ENCODE results near the gene GBGT1.
"Not testable (repeated sequence)": the region's sequence is repeated elsewhere in the genome, so short reads cannot be mapped to it uniquely, and the experiment has no call there.

The GBGT1 gene

DNA sequence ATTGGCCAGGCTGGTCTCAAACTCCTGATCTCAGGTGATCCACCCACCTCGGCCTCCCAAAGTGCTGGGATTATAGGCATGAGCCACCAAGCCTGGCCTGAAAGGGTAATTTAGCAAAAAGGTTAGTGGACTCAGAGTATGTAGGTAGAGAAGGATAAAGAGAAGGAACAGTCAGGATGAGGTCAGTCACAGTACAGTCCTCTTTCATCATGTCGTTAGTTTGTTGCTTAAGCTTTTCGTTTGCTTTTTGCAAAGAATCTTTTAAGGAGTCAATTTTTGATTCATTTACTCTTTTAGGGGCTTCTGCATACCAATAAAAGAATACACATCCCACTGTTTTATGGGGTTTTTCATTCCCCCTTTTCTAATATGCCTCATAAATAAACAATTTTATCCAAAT lies 17.8 kb upstream of the GBGT1 start:
- Mint-ChIP-seq H3K27me3 (peaks cover 28% of the 10 kb centered on the region), H3K4me1 (ENCODE audit: low read depth) (peaks cover 29% of the 10 kb centered on the region), H3K9me3 (no peaks in the 10 kb centered on the region), H3K36me3 (ENCODE audit: low read depth) (no peaks in the 10 kb centered on the region), H3K27ac (no peak overlapping the region), H3K4me3 (no peak overlapping the region)

DNA sequence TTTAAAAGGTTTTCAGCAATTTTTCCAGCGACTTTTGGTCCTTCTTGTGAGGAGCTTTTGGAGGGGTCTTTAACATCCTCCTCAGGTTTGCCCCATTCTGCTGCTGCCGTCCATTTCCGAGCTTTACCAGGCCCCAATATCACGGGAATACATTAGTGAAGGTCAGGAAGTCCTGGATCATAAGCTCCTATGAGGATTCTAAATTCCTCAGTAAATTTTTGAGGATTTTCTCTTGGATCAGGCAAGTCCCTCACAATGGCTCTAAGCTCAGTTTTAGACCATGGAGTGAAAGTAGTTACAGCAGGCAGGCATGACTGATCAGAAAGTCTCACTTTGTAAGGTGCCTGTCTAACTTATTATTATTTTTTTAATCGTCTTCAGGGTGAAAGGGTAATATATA lies 17.2 kb upstream of the GBGT1 start:
- Mint-ChIP-seq H3K9me3 (no peaks in the 10 kb centered on the region), H3K4me3 (no peak overlapping the region), H3K36me3 (ENCODE audit: low read depth) (no peaks in the 10 kb centered on the region), H3K27ac (no peak overlapping the region), H3K27me3 (peaks cover 28% of the 10 kb centered on the region), H3K4me1 (ENCODE audit: low read depth) (peaks cover 25% of the 10 kb centered on the region)

DNA sequence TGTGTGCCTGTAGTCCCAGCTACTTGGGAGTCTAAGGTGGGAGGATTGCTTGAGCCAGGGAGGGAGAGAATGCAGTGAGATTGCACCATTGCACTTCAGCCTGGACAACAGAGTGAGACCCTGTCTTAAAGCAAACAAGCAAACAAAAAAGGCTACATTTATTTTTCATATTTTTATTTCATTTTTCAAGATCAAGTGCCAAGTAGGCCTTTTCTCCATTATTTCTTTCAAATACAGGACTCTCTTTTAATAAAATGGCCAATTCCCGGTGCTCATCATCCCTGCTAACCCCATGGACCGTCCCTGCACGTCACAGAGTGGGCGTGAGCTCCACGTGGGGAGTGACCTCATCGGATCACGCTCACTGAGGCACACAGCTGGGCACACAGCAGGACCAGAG lies 9.3 kb upstream of the GBGT1 start:
- peaks cover 7% of the 10 kb centered on the region for H3K27me3 Mint-ChIP-seq
- no peak overlapping the region for H3K27ac Mint-ChIP-seq
- H3K36me3 Mint-ChIP-seq (ENCODE audit: low read depth) = no peaks in the 10 kb centered on the region
- H3K9me3 Mint-ChIP-seq = no peaks in the 10 kb centered on the region
- no peak overlapping the region for H3K4me3 Mint-ChIP-seq
- H3K4me1 Mint-ChIP-seq (ENCODE audit: low read depth) = no peaks in the 10 kb centered on the region

DNA sequence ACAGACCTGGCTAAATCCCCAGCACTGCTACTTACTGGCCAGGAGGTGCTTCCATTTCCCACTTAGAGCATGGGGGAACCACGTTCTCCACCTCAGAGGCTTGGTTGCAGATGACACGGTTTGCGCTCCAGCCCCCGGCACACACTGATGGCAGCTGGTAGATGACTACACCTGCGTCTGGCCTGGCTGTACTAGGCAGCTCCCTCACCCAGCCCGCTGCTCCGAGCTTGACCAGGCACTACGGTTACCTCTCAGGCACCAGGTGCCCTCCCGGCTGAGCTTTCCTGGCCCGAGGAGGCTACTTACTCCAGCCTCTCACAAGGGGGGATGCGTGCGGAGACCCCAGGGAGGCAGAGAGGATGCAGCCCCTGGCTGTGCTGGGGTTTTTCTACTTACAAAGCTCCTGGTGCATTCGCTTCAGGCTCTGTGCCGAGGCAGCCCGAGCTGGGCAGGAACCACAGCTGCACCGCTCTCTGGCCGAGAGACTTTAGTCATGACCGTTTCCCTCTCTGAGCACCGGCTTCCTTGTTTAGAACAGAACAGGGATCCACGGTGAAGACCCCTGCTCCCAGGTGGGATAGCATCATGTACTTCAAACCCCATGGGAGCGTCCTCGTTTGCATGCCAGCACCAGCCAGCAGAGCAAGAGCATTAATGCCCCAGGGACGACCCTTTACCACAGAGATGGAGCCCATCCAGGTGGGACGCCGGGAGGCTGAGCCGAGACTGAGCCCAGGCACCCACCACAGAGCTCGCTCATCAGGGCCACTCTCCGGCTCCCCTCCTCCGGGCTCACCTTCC lies 7.6 kb upstream of the GBGT1 start:
- Mint-ChIP-seq H3K4me1 (ENCODE audit: low read depth) (no peaks in the 10 kb centered on the region), H3K27ac (no peak overlapping the region), H3K36me3 (ENCODE audit: low read depth) (no peaks in the 10 kb centered on the region), H3K27me3 (peaks cover 7% of the 10 kb centered on the region), H3K4me3 (no peak overlapping the region), H3K9me3 (no peaks in the 10 kb centered on the region)

DNA sequence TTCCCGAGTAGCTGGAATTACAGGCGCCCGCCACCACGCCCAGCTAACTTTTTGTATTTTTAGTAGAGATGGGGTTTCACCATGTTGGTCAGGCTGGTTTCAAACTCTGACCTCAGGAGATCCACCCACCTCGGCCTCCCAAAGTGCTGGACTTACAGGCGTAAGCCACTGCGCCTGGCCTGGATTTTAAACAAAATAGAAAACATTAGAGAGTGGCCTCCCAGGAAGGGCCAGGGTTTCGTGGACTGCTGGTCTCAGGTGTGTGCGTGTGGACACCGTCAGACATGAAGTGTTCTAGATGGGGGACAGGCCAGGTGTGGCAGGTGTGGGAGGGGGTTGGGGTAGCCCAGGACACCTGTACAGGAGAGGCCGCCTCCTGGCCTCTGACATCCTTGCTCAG lies 7.0 kb upstream of the GBGT1 start:
- no peak overlapping the region for H3K4me3 Mint-ChIP-seq

DNA sequence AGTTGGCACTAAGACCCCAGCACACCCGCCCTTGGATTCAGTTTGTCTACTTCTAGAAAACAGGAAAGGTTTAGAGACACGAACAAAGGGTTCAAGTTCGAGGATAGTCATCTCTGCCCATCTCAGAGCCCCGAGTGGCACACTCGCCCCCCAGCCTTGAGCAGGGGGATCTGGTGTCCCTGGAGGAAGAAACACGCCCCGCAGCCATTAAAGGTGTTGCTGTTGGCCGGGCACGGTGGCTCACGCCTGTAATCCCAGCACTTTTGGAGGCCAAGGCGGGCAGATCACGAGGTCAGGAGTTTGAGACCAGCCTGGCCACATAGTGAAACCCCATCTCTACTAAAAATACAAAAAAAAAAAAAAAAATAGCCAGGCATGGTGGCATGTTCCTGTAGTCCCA lies 6.0 kb upstream of the GBGT1 start:
- H3K4me1 Mint-ChIP-seq (ENCODE audit: low read depth); H3K36me3 Mint-ChIP-seq (ENCODE audit: low read depth); H3K9me3 Mint-ChIP-seq; H3K27ac Mint-ChIP-seq; H3K27me3 Mint-ChIP-seq; H3K4me3 Mint-ChIP-seq: not testable (repeated sequence)

More for the DNA sequence above, 7.0 kb upstream of the GBGT1 start:
- Mint-ChIP-seq H3K9me3 (no peaks in the 10 kb centered on the region), H3K36me3 (ENCODE audit: low read depth) (no peaks in the 10 kb centered on the region), H3K4me1 (ENCODE audit: low read depth) (no peaks in the 10 kb centered on the region), H3K27me3 (peaks cover 7% of the 10 kb centered on the region), H3K27ac (no peak overlapping the region)

DNA sequence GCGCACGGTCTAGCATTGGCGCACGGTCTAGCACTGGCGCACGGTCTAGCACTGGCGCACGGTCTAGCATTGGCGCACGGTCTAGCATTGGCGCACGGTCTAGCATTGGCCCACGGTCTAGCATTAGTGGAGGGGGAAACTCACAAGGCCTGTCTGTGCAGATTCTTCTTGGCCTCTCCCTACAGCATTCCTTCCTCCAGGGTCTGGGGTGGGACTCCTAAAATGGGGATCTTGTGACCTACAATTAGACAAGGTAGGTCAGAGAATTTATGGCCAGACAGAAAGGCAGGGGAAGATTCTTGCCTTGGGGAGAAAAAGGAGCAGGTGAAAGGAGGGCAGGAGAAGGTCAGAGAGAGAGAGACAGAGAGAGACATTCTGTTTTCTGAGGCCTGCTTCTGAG lies 5.4 kb upstream of the GBGT1 start:
- peaks cover 2% of the 10 kb centered on the region for H3K4me1 Mint-ChIP-seq (ENCODE audit: low read depth)
- no peak overlapping the region for H3K27ac Mint-ChIP-seq
- no peak overlapping the region for H3K4me3 Mint-ChIP-seq
- peaks cover 7% of the 10 kb centered on the region for H3K27me3 Mint-ChIP-seq
- H3K36me3 Mint-ChIP-seq (ENCODE audit: low read depth) = no peaks in the 10 kb centered on the region
- H3K9me3 Mint-ChIP-seq = no peaks in the 10 kb centered on the region

DNA sequence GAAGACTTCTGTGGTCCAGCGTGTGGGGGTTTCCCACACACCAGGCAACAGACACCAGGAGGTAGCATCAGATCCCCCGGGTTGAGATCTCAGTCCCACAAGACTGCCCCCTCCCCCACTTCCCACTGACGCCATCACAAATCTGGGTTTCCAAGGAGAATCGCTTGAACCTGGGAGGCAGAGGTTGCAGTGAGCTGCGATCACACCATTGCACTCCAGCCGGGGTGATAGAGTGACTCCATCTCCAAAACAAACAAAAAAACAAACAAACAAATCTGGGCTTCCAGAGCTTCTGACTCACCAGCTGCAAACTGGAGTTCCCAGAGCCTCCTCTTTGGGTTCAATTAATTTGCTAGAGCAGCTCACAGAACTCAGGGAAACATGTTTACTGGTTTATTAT lies 4.7 kb upstream of the GBGT1 start:
- Mint-ChIP-seq H3K9me3 (no peaks in the 10 kb centered on the region), H3K27me3 (peaks cover 7% of the 10 kb centered on the region), H3K36me3 (ENCODE audit: low read depth) (no peaks in the 10 kb centered on the region), H3K4me1 (ENCODE audit: low read depth) (peaks cover 7% of the 10 kb centered on the region), H3K4me3 (no peak overlapping the region), H3K27ac (no peak overlapping the region)

DNA sequence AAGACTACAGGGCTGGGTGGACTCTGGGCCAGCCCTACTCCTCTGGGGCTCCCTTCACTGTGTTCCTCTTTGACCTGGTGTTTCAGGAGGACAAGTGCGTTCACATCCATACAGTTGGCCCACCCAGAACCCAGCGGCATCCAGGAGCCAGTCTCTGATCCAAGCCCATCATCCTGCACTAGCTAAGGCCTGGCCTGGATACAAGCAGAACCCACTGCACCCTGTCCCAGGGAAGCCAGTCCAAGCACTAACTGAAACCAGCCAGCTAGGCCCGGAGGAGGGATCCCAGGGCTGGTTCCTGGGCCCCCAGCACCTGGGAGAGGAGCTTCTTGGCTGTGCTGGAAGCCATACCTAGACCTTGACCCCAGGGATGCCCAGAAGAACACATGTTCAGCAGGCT lies 4.1 kb upstream of the GBGT1 start:
- Mint-ChIP-seq H3K27ac (no peak overlapping the region), H3K4me1 (ENCODE audit: low read depth) (peaks cover 7% of the 10 kb centered on the region), H3K36me3 (ENCODE audit: low read depth) (no peaks in the 10 kb centered on the region)

DNA sequence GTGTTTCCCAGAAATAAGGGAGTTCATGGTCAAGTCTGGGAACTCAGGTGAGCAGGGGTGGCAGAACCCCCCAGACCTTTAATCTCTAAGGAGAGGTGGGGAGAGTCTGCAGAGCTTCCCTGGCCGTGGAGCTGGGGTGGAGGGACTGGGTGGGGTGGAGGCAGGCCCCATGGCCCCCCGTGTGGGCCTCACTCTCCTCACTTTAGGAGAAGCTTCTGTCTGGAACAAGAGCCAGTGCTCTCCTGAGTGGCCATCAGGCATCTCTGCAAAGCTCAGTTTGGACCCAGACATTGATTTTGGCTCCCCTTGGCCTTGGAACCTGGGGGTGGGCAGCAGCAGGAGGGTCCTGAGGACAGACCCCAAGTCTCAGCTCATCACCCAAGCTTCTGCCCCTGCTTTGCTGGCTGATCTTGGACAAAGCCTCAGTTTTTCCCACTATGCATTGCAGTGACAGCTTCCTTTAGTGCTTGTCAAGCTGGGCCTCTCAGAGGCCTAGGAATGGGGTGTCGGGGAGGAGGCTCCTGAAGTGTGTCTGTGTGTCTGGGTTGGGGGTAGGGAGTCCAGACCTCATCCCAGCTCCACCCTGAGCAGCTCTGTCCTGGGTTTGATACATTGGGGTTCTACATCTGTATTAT lies 3.5 kb upstream of the GBGT1 start:
- peaks cover 5% of the 10 kb centered on the region for H3K27me3 Mint-ChIP-seq
- no peak overlapping the region for H3K4me3 Mint-ChIP-seq
- peaks cover 7% of the 10 kb centered on the region for H3K4me1 Mint-ChIP-seq (ENCODE audit: low read depth)
- no peaks in the 10 kb centered on the region for H3K36me3 Mint-ChIP-seq (ENCODE audit: low read depth)
- H3K27ac Mint-ChIP-seq = no peak overlapping the region
- no peaks in the 10 kb centered on the region for H3K9me3 Mint-ChIP-seq

More for the DNA sequence above, 4.1 kb upstream of the GBGT1 start:
- Mint-ChIP-seq H3K9me3 (no peaks in the 10 kb centered on the region), H3K4me3 (no peak overlapping the region), H3K27me3 (peaks cover 7% of the 10 kb centered on the region)

DNA sequence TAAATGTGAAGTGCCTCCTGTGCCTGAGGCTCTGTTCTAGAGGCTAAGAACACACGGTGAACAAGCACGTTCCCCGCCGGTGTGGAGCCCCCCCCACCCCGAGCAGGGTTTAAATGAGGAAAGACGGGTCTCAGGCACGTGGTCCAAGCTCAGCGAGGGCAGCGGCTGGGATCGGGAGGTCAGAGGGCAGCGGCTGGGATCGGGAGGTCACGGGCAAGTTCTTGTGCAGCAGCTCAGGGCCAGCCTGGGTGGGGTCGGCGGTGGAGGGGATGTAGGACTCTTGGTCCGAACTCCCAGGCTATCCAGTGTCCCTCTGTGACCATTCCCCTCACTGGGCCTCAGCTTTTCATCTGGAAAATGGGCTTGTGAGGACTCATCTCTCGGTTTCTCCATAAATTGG lies 2.7 kb upstream of the GBGT1 start:
- Mint-ChIP-seq H3K4me1 (ENCODE audit: low read depth) (peaks cover 11% of the 10 kb centered on the region), H3K9me3 (no peaks in the 10 kb centered on the region), H3K36me3 (ENCODE audit: low read depth) (no peaks in the 10 kb centered on the region), H3K4me3 (no peak overlapping the region), H3K27ac (no peak overlapping the region), H3K27me3 (no peaks in the 10 kb centered on the region)

DNA sequence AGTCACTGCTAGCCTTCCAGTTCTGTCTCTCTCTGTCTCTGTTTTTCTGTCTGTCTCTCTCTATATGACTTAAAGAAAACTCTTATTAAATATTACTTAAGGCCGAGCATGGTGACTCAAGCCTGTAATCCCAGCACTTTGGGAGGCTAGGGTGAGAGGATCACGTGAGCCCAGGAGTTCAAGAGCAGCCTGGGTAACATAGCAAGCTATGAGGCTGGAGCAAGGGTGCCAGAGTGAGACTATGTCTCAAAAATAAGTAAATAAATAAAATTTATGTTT lies 1.7 kb upstream of the GBGT1 start:
- no peak overlapping the region for H3K4me3 Mint-ChIP-seq
- no peaks in the 10 kb centered on the region for H3K27me3 Mint-ChIP-seq
- H3K27ac Mint-ChIP-seq = no peak overlapping the region
- peaks cover 15% of the 10 kb centered on the region for H3K4me1 Mint-ChIP-seq (ENCODE audit: low read depth)
- H3K36me3 Mint-ChIP-seq (ENCODE audit: low read depth) = no peaks in the 10 kb centered on the region
- no peaks in the 10 kb centered on the region for H3K9me3 Mint-ChIP-seq

DNA sequence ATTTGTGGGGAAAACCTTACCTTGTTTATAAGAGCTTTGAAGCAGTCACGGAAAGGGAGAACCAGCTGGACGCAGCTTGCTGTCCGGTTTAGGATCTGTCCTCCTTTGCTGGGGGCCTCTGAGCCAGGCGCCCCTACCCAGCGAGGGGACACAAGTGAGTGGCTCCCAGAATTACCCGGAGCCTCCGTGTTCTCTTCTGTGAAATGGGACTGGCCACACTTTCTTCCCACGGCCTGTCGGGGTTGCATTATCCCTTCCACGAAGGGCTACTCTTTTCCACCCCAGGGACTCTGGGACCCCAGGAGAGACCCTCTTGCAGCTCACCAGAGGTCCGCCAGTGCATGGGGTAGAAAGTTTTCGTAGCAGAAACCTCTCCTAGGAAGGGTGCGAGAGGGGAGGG lies 477 bp upstream of the GBGT1 start:
- no peak overlapping the region for H3K27ac Mint-ChIP-seq
- H3K27me3 Mint-ChIP-seq = no peaks in the 10 kb centered on the region
- no peaks in the 10 kb centered on the region for H3K36me3 Mint-ChIP-seq (ENCODE audit: low read depth)
- H3K9me3 Mint-ChIP-seq = no peaks in the 10 kb centered on the region
- peaks cover 15% of the 10 kb centered on the region for H3K4me1 Mint-ChIP-seq (ENCODE audit: low read depth)
- peak overlapping the region; percentile 80 for H3K4me3 Mint-ChIP-seq

DNA sequence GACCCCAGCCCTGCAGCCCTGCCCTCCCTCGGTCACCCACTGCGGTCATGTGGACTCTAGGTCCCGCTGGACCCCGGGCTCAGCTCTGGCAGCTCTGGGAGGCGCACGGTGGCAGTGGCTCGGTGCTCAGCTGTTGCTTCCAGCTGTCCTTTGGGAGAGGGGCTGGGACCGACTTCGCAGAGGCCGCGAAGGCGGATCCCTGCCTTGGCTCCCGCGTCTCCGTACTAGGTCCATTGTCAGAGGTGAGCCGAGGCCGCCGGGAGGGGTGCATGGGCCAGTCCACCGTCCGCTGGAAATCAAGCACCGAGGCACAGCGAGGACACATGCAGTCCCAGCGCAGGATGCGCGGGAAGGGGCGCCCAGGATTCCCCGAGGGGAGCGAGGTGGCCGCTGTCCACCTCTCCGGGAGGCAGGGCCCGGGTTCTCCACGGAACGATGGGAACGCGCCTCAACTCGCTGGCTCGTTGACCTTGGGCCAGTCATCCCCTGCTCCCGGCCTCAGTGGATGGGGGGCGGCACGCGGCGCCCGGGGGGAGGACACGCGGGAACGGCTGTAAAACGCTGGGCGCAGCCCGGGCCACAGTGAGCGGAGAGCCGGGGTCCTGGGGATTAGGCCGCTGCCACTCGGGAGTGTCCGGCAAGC lies 732 bp downstream of the GBGT1 start:
- no peaks in the 10 kb centered on the region for H3K9me3 Mint-ChIP-seq
- H3K36me3 Mint-ChIP-seq (ENCODE audit: low read depth) = no peaks in the 10 kb centered on the region
- H3K4me1 Mint-ChIP-seq (ENCODE audit: low read depth) = peaks cover 15% of the 10 kb centered on the region
- peak overlapping the region; percentile 48 for H3K4me3 Mint-ChIP-seq
- no peaks in the 10 kb centered on the region for H3K27me3 Mint-ChIP-seq
- H3K27ac Mint-ChIP-seq = no peak overlapping the region

DNA sequence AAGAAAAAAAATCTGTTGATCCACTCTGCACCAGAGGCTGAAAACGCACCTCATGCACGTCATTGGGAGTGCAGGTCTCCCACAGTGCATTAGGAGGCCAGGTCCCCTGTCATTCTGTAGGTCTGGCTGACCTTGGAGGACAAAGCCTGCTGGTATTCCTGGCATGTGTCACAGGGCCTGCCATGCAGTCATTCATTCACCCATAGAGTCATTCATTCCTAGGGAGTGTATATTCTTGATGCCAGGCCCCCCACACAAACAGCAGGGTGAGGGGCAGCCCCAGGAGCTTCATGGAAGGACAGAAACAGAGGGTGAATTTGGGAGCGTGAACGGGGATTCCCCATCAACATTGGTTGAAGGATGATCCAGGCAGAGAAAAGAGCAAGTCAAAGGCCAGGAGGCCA lies 2.2 kb downstream of the GBGT1 start:
- H3K4me1 Mint-ChIP-seq (ENCODE audit: low read depth) = peaks cover 15% of the 10 kb centered on the region
- no peaks in the 10 kb centered on the region for H3K9me3 Mint-ChIP-seq
- H3K27ac Mint-ChIP-seq = peak overlapping the region; percentile 21
- H3K27me3 Mint-ChIP-seq = no peaks in the 10 kb centered on the region
- no peak overlapping the region for H3K4me3 Mint-ChIP-seq
- H3K36me3 Mint-ChIP-seq (ENCODE audit: low read depth) = no peaks in the 10 kb centered on the region
